Stimulated activated CD4-positive, alpha-beta T cell treated with anti-CD3 and anti-CD28 coated beads, Interleukin-4, amount 100 ng/mL, for 24 hours (primary cell): ENCODE data around the gene SEBOX.

Experiments used
- DNase-seq: peaks from one replicate; pipeline ENCODE4 v3.0.0-alpha.2; 2020

Gene SEBOX

DNA sequence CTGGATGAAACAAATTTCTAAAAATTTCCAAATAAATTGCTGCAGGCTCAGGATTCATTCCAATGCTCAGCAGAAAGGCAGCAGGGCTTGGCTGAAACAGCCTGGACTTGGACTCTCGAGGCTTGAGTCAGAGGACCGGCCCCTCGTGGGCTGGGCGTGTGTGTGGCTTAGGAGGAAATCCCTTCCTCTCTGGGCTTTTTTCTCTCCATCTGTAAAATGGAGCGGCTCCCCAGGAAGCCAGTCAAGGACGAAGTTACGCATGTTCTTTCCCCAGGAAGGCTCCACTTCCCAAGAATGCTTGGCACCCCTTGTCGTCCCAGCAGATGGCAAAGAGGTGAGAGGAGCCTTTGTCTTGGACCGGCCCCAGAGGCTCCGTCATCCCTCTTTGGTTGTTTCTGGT is 27.5 kb upstream of the SEBOX start:
- no peak for DNase-seq

DNA sequence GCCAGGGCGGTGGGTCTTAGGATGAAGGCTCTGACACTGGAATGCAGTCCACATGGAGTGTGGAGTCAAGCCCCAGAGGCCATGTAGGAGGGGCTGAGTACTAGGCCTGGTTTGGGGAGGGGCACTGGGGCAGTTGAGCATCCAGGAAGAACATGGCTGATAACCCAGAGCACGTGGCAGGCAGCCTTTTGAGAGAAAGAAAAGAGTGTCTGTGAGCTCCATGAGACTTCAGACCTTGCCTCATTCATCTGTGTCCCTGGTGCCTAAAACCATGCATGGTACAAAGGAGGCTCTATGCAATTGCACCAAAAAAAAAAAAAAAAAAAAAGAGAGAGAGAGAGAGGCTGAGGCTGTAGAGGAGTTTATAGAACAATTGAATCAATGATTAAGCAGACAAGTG is 26.4 kb upstream of the SEBOX start:
- no peak for DNase-seq

DNA sequence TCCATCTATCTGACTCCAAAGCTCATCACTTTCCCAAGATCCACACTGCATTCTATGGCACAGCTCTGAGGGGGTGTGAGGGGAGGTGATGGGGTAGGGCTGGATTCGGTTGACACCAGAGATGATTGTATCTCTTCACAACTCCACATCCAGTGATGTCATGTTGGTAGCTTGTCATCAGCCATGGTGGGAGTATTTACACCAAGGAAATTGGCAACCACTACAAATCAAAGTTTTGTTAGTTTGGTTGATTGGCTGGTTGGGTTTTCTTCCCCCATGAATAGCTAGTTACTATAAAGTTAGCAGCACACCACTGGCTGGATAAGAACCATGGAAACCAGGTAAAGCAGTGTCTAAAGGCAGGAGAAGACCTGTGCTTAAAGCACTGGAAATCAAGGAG is 26.0 kb upstream of the SEBOX start:
- DNase-seq, result no peak

DNA sequence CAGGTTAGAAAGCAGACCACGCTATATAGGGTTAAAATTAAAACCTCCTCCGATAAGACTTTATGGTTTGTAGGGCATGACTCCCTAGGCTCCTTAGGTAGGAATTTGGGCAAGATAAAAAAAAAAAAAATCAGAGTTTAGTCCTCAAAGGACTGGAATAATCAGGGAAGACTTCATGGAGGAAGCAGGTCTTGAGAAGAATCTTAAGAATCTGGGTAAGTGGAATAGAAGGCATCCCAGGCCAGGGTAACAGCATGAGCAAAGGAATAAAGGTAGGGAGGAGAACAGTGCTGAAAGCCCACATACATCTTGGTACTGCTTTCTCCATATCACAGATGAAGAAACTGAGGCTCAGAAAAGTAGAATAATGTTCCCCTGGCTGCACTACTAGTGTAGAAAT is 25.6 kb upstream of the SEBOX start:
- DNase-seq, result no peak

DNA sequence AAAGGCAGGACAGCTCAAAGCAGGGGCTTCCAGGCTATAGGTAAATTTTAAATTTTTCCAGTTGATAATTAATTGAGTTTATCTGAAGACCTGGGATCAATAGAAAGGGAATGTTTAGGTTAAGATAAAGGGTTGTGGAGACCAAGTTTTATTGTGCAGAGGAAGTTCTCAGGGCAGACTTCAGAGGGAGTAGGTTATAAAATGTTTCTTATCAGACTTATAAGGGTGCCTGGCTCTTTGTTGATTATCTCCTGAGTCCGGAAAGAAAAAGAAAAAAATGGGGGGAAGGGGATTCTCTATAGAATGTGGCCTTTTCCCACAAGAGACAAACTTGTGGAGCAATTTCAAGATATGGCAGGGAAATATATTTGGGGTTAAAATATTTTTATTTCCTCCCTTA is 25.1 kb upstream of the SEBOX start:
- DNase-seq, result no peak

DNA sequence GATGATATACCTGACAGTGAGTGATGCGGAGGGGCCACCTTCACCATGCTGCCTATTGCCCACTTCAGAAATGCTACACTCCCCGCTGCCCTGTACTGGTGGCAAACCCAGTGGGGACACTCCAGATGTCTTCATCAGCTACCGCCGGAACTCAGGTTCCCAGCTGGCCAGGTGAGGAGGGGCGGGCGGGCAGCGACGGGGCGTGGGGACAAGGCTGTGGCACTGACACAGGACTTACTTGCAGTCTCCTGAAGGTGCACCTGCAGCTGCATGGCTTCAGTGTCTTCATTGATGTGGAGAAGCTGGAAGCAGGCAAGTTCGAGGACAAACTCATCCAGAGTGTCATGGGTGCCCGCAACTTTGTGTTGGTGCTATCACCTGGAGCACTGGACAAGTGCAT is 23.1 kb upstream of the SEBOX start:
- DNase-seq, result no peak

DNA sequence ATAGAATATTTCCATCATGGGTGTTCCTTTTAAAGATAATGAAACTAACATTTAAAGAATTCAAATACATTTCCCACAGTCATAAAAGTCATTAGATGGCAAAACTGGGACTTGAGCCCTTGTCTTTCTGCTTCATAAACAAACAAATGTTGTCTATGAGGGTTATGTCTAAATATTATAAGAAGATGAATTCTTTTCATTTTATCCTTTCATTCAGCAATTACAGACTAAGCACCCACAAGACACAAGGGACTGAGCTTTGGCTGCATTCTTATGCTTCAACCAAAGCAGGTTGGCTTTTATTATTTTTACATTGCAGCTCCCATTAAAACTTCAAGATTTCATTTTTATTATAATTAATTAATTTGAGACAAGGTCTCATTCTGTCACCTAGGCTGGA is 21.4 kb upstream of the SEBOX start:
- no peak for DNase-seq

DNA sequence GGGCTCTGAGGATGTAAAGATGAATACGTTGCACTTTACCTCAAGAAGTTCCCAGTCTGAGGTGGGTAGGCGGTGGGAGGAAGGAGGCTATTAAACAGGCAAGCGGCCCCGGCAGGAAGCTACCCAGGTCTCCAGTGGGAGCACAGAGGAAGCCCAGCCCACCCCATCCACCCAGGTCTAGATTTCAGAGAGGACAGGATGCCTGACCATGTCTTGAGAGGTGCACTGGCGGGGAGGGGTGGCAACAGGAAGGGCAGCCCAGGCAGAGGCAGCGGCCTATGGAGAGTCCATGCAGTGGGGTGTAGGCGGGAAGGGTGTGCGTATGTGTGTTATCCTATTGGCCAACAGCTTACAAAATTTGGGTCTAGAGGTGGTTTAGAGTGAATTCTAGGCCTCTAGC is 20.4 kb upstream of the SEBOX start:
- DNase-seq, result no peak

DNA sequence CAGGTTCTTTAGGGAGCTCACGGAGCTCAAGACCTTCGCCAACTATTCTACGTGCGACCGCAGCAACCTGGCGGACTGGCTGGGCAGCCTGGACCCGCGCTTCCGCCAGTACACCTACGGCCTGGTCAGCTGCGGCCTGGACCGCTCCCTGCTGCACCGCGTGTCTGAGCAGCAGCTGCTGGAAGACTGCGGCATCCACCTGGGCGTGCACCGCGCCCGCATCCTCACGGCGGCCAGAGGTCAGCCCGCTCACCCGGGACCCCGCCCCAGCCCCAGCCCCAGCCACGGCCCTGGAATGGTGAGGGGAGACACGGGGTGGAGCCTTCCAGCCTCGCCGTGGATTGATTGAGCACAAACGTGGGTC is 20.0 kb upstream of the SEBOX start:
- no peak for DNase-seq

DNA sequence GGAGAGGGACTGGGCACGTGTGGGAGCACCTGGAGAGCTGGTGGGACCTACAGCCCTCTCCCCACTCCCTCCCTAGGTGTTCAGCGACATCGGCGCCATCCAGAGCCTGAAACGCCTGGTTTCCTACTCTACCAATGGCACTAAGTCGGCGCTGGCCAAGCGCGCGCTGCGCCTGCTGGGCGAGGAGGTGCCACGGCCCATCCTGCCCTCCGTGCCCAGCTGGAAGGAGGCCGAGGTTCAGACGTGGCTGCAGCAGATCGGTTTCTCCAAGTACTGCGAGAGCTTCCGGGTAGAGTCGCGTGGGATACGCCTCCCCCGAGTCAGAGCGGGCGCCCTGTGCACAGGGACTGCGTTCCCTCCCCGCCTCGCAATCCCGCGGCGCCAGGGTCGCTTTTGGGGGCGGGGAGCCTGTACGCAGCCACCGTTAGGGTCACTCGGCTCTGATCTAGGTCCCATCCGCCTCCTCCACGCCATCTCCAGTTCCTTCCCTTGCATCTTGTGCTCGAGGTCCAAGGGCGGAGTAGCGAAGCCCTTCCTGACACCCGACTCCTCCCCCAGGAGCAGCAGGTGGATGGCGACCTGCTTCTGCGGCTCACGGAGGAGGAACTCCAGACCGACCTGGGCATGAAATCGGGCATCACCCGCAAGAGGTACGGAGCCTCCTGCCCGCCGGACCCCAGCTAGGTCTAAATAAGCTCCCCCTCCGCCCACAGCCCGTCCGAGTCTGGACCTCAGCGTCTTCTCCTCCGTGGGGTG is 19.5 kb upstream of the SEBOX start:
- DNase-seq, result peak; percentile 67

DNA sequence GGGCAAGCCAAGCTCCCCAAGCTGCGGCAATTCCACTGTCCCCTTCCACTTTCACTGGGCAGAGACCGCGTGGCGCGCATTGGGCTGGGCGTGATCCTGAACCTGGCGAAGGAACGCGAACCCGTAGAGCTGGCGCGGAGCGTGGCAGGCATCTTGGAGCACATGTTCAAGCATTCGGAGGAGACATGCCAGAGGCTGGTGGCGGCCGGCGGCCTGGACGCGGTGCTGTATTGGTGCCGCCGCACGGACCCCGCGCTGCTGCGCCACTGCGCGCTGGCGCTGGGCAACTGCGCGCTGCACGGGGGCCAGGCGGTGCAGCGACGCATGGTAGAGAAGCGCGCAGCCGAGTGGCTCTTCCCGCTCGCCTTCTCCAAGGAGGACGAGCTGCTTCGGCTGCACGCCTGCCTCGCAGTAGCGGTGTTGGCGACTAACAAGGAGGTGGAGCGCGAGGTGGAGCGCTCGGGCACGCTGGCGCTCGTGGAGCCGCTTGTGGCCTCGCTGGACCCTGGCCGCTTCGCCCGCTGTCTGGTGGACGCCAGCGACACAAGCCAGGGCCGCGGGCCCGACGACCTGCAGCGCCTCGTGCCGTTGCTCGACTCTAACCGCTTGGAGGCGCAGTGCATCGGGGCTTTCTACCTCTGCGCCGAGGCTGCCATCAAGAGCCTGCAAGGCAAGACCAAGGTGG is 16.3 kb upstream of the SEBOX start:
- peak; percentile 18 for DNase-seq

DNA sequence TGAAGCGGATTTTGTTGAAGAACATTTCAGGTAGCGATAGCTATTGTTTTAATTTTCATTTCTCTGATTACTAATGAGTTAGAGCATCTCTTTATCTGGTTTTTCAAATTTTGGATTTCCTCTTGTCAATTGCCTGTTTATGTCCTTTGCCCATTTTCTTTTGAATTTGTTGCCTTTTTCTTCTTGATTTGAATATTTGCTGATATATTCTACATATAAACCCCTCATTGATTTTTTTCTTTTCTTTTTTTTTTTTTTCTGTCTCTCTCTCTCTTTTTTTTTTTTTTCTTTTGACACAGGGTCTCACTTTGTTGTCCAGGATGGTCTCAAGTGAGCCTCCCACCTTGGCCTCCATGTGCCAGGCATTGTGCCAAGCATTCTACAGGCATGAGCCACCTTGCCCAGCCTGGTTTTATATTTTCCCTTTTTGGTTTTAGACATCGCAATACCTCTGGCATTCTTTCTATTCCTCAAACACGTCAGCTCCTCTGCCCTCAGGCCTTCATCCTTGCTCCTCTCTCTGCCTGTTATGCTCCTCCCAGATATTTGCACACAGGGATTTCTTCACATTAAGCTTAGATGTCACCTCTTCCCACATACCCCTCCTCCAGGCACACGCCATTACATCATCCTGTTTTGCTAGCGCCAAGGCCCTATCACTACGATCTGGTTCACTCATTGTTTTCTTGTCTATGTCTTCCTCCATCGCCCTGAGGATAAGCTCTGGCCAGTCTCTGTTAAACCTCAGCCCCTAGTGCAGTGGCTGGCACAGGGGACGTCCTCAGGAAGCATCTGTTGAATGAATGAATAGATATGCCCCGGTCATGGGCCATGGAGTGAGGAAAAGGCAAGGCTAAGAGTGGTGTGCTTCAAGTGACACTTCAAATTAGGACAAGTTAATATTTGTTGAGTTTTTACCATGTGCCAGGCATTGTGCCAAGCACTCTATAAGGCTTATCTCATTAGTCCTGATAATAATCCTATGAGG is 15.1 kb upstream of the SEBOX start:
- DNase-seq, result no peak

DNA sequence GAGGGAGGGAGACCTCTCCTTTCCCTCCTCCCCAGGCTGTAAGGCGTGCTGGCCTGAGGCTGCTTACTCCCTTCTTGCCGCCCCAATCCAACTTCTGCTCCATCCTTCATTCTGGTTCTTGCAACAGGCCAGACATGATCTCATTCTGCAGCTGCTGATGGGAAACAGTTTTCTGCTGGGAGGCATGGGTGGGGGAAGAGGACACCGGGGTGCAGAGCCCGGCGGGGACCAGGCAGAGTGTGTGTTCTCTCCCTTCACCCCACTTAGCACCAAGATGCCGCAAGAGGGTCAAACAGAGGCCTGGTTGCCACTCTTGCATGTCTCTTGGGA is 7.9 kb upstream of the SEBOX start:
- no peak for DNase-seq

DNA sequence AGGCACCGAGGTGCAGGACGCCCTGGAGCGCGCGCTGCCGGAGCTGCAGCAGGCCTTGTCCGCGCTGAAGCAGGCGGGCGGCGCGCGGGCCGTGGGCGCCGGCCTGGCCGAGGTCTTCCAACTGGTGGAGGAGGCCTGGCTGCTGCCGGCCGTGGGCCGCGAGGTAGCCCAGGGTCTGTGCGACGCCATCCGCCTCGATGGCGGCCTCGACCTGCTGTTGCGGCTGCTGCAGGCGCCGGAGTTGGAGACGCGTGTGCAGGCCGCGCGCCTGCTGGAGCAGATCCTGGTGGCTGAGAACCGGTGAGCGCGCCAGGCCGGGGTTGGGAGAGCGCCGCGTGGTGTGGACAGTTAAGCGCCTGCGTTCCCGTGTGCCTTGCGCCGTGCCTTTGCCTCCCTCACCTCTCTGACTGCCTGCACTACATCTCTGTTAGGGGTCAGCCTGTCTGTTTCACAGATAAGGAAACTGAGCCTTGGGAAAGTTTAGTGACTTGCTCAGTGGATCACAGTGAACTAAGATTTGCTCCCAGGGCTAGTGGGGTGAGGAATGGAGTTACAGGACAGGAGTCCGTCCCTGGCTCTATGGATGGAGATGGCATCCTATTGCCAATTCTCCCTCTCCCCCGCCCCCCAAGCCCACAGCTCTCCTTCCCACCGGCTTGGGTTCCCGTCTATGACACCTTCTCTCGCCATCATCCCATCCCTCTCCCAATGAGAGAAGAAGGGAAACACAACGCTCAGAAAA is 7.4 kb upstream of the SEBOX start:
- DNase-seq, result peak; percentile 25

DNA sequence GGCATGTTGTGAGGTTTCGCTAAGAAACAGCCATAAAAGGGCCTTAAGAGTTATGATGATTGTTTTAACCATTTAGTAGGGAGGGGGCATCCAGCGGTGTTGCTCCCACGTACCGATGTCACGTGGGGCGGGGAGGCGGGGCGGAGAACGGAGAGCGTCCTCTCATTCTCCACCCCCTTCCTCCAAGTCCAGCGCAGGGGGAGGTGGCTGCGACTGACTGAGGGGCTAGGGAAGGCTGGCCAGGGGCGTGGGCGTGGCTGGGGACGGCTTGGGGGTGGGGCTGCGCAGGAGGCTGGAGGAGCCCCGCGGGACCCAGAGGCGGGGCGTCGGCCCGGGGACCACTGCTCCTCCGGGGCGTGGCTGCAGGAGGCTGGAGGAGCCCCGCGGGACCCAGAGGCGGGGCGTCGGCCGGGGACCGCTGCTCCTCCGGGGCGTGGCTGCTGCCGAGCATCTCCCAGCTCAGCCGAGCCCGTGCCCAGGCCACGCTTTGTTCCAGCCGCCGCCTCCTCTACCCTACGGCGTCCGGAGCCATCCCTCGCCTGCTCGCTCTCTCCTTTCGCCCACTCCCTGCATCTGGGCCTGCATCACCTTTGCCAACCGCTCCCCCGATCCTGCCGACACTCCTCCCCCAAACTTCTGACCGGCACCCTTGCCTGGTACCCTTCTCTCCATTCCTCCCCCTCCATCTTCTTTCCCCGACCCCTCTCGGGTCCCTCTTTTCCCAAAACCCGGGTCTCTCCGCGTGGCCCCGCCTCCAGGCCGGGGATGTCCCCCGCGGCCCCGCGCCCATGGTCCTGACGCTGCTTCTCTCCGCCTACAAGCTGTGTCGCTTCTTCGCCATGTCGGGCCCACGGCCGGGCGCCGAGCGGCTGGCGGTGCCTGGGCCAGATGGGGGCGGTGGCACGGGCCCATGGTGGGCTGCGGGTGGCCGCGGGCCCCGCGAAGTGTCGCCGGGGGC is 6.5 kb upstream of the SEBOX start, which contains the start of gene SARM1:
Gene SARM1, plus strand, starts transcription at position 450 of the 958 bp plus-strand sequence. Its CDS starts 339 bp downstream, at position 789.
- DNase-seq, result peak; percentile 86

DNA sequence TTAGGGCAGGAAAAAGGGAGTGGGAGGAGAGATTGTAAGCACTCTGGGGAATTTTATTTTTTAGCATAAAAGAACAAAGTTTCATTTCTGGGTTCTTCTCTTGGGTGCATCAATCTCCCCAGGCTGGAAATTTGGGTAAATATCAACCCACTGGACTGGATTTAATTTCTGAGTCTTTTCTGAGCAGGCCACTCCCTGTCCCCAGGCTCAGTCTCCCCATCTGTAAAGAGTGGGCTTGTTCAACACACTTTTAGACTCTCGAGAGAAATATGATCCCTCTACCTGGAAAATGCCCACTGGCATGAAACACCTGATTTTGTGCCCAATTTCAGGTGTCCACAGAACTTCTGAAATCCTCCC is 5.7 kb upstream of the SEBOX start:
- no peak for DNase-seq

DNA sequence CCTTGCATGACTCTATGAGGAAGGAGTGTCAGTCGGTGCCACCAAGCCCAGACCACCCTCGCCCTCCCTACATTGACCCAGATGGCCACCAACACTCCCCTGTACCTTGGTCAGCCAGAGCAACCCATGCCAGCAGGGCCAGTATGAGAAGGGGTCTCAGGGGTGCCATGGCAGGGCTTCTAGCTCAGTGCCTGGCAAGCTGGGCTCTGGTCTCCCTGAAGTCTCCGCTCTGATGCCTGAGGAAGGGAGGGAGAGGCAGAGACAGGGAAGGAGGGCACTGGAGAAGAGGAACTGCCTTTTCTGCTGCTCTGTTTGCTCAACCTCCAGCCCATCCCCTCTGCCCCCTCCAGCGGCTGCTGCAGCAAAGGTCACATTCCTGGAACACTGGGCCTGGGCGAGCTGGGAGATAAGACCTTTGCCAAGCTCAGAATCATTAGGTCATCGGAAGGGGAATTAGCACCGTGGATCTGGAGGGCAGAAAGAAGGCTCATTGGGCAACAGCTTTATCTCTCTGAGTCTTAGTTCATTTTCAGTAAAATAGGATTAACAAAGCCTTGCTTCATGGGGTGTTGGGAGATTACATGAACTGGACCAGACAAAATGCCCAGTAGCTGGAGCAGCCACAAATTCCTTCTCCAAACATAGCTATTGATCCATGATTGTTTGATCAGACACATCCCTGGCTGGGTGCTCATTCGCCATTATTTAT is 5.2 kb upstream of the SEBOX start, which contains the start of gene VTN:
Gene VTN, minus strand, starts transcription at position 273 of the 709 bp plus-strand sequence. Its CDS starts 104 bp downstream, at position 169.
- no peak for DNase-seq

DNA sequence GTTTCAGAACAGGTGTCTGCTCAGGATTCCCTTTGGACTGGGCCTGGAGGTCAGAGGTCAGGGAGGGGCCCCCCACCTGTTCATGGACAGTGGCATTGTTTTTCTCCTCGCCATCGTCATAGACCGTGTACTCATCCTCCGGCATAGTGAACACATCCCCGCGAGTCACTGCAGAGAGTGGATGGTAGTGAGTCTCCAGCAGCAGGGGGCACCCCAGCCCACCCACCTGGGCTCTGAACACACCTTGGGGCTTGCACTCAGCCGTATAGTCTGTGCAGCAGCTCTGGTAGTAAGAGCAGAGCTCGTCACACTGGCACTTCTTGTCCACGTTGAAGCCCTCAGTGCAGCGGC is 4.7 kb upstream of the SEBOX start:
- DNase-seq, result no peak

DNA sequence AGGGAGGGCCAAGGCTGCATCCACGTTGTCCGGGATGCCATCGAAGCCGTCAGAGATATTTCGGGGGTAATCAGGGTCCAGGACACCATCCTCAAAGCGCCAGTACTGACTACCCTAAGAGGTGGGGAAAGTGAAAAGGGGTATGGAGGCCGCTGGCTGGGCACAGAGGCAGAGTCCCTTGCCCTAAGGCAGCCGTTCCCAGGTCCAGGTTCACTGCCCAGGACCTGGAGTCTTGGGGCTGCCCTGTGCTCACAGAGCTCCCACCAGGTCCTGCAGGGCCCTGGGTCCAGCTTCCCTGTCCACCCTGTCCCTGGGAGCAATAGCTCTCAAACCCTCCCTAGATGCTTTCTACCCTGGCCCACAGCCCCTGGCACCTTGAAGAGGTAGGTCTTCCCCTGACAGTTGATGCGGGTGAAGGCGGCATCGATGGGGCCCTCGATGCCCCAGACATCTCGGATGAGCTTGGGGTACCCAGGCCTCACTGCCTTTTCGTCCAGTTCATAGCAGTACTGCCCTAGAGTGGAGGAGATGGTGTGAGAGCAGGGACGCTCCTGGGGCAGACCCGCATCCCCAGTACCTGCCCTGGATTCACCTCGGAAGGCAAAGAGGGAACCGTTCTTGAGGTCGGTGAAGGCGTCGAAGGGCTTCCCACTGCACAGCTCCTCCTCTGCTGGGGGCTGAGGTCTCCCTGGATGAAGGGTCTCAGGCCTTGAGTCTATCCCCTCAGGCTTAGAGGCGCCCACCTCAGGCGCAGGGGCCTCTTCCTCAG is 4.1 kb upstream of the SEBOX start:
- DNase-seq, result no peak

DNA sequence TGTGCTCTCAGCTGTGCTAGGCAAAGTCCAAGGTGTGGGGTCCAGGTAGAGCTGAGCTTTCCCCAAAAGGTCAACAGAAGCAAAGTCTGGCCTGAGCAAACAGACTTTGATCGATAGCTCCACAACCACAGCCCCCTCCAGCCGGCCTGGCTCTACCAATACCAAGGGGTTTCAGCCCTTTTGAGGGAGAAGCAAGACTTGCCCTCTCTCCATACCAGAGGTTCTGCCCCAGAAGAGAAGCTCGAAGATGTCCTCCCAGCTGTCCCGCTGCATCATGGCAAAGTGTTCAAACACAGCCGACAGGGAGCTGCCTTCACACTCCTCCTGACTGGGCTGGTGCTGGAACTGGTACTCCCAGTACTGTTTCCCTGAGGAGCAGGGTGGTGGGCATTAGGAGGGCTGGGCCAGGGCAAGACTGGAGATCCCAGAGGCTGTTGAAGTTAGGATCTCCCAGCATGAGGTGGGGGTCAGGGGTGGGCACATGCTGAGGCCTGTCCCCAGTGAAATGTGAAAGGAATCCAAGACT is 3.4 kb upstream of the SEBOX start:
- DNase-seq, result no peak
